Neural cell (in vitro differentiated cells): ENCODE results near the gene PCBD1. TPM values are rescaled to one million over a fixed set of nuclear protein-coding genes. Genes with fewer than 3 reads are reported as not detected.

Experiments
- H2AFZ ChIP-seq: fragments of 200-600, 300-800 bp; sonication (generic), shearing (Covaris generic); 2 replicates; pipeline ENCODE4 v1.6.0; 2014; ENCODE audit warnings: low read depth, mild to moderate bottlenecking, antibody characterized with exemption, low read length, moderate library complexity
- H3F3A ChIP-seq: fragments of 200-600 bp; shearing (Covaris generic); 2 replicates; pipeline ENCODE4 v1.6.1; 2016; ENCODE audit warnings: mild to moderate bottlenecking, moderate library complexity, mixed read lengths, antibody characterized with exemption, low read length; ENCODE audit not compliant: insufficient read depth, poor library complexity, severe bottlenecking
- H3K27ac ChIP-seq: fragments of 200-600, 300-800 bp; sonication (generic), shearing (Covaris generic); 2 replicates; pipeline ENCODE4 v1.5.1; 2014; ENCODE audit warnings: mild to moderate bottlenecking, low read length, moderate library complexity
- H3K27me3 ChIP-seq: fragments of 300-800, 200-600 bp; sonication (generic), shearing (Covaris generic); 2 replicates; pipeline ENCODE4 v1.6.0; 2014; ENCODE audit warnings: mild to moderate bottlenecking, low read depth, low read length, moderate library complexity; ENCODE audit not compliant: insufficient read depth
- H3K36me3 ChIP-seq: fragments of 300-800, 200-600 bp; sonication (generic), shearing (Covaris generic); 2 replicates; pipeline ENCODE4 v1.5.1; 2014; ENCODE audit warnings: mild to moderate bottlenecking, antibody characterized with exemption, low read length, moderate library complexity; ENCODE audit not compliant: insufficient read depth
- H3K4me2 ChIP-seq: fragments of 300-800, 200-600 bp; sonication (generic), shearing (Covaris generic); 2 replicates; pipeline ENCODE4 v1.6.0; 2014; ENCODE audit warnings: mild to moderate bottlenecking, low read length
- H3K4me3 ChIP-seq: fragments of 300-800, 200-600 bp; sonication (generic), shearing (Covaris generic); 2 replicates; pipeline ENCODE4 v1.5.1; 2014; ENCODE audit warnings: mild to moderate bottlenecking, low read length, moderate library complexity
- H3K79me2 ChIP-seq: fragments of 200-600 bp; shearing (Covaris generic); replicated peaks from 2 replicates; pipeline ENCODE4 v1.6.0; 2014; ENCODE audit warnings: mild to moderate bottlenecking, low read length, moderate library complexity; ENCODE audit not compliant: insufficient read depth
- H3K9ac ChIP-seq: fragments of 300-800, 200-600 bp; sonication (generic), shearing (Covaris generic); 2 replicates; pipeline ENCODE4 v1.6.1; 2016; ENCODE audit warnings: mild to moderate bottlenecking, low read length, mixed read lengths
- H3K9me2 ChIP-seq: fragments of 200-600 bp; shearing (Covaris generic); 2 replicates; pipeline ENCODE4 v1.6.1; 2016; ENCODE audit warnings: mild to moderate bottlenecking, low read length, mixed read lengths; ENCODE audit not compliant: insufficient read depth
- H3K9me3 ChIP-seq: fragments of 200-600, 300-800 bp; sonication (generic), shearing (Covaris generic); 2 replicates; pipeline ENCODE4 v1.6.1; 2016; ENCODE audit warnings: mild to moderate bottlenecking, mixed run types, low read length, moderate library complexity, mixed read lengths
- H4K20me1 ChIP-seq: fragments of 200-600 bp; shearing (Covaris generic); 2 replicates; pipeline ENCODE4 v1.6.1; 2016; ENCODE audit warnings: mild to moderate bottlenecking, mixed run types; ENCODE audit not compliant: insufficient read depth
- CTCF ChIP-seq: fragments of 450-650 bp; IDR thresholded peaks from 2 replicates; pipeline ENCODE4 v1.5.1; 2014; ENCODE audit warnings: antibody characterized with exemption, mild to moderate bottlenecking, moderate library complexity; ENCODE audit not compliant: poor library complexity, severe bottlenecking
- EP300 ChIP-seq: fragments of 450-650 bp; conservative IDR thresholded peaks from 2 replicates; pipeline ENCODE4 v1.6.1; 2014; ENCODE audit warnings: antibody characterized with exemption, mild to moderate bottlenecking, moderate library complexity; ENCODE audit not compliant: poor library complexity, severe bottlenecking
- EZH2 ChIP-seq: fragments of 200-600, 300-800 bp; shearing (Covaris generic), sonication (generic); IDR thresholded peaks from 2 replicates; pipeline ENCODE4 v1.6.1; 2014; ENCODE audit warnings: antibody characterized with exemption, low read length, borderline replicate concordance, mild to moderate bottlenecking; ENCODE audit not compliant: insufficient read depth, poor library complexity, severe bottlenecking
- MXI1 ChIP-seq: fragments of 450-650 bp; conservative IDR thresholded peaks from 2 replicates; pipeline ENCODE4 v1.6.1; 2014; ENCODE audit warnings: antibody characterized with exemption, mild to moderate bottlenecking; ENCODE audit not compliant: poor library complexity, severe bottlenecking
- POLR2AphosphoS5 ChIP-seq: IDR thresholded peaks from 2 replicates; pipeline ENCODE4 v1.6.1; 2012
- RAD21 ChIP-seq: fragments of 450-650 bp; conservative IDR thresholded peaks from 2 replicates; pipeline ENCODE4 v1.6.1; 2014; ENCODE audit warnings: antibody characterized with exemption, mild to moderate bottlenecking, moderate library complexity
- REST ChIP-seq: IDR thresholded peaks from 2 replicates; pipeline ENCODE4 v1.6.1; 2012; ENCODE audit warnings: borderline replicate concordance
- SMC3 ChIP-seq: fragments of 450-650 bp; conservative IDR thresholded peaks from 2 replicates; pipeline ENCODE4 v1.6.1; 2014; ENCODE audit warnings: antibody characterized with exemption, mild to moderate bottlenecking, moderate library complexity; ENCODE audit not compliant: poor library complexity
- TAF1 ChIP-seq: IDR thresholded peaks from 2 replicates; pipeline ENCODE4 v1.6.1; 2012; ENCODE audit warnings: low read depth
- polyA plus RNA-seq: library from polyadenylated mRNA; depleted of rRNA; stranded (reverse); fragments of >200 nt; gene quantifications from 2 replicates; pipeline ENCODE4 v1.2.3, GENCODE V29; 2014

The PCBD1 gene
- polyA plus RNA-seq, 1 donor from 2014 or later, result 15.8 TPM

GRCh38 chr10:70913191-70913892 is 25.0 kb upstream of the PCBD1 start:
- H3K9me3 ChIP-seq, result no peaks in the 10 kb centered on the region
- no peak overlapping the region for H3K4me2 ChIP-seq
- H3K9me2 ChIP-seq, result no peaks in the 10 kb centered on the region
- TF ChIP-seq EP300 (no peak), TAF1 (no peak), CTCF (no peak), POLR2AphosphoS5 (no peak), EZH2 (no peak), REST (no peak), SMC3 (no peak), MXI1 (no peak), RAD21 (no peak)
- H3K79me2 ChIP-seq, result no peaks in the 10 kb centered on the region
- H3K27ac ChIP-seq, result no peak overlapping the region
- no peak overlapping the region for H3K9ac ChIP-seq
- no peak overlapping the region for H2AFZ ChIP-seq
- no peaks in the 10 kb centered on the region for H3K27me3 ChIP-seq
- no peak overlapping the region for H3K4me3 ChIP-seq
- H4K20me1 ChIP-seq, result no peaks in the 10 kb centered on the region
- no peaks in the 10 kb centered on the region for H3F3A ChIP-seq
- H3K36me3 ChIP-seq, result no peaks in the 10 kb centered on the region

- Histone ChIP-seq H3K27me3 (no peaks in the 10 kb centered on the region), H3F3A (no peaks in the 10 kb centered on the region), H3K36me3 (no peaks in the 10 kb centered on the region), H3K9me2 (no peaks in the 10 kb centered on the region), H4K20me1 (no peaks in the 10 kb centered on the region), H3K4me2 (no peak overlapping the region), H3K4me3 (no peak overlapping the region), H3K9ac (no peak overlapping the region), H2AFZ (no peak overlapping the region), H3K27ac (no peak overlapping the region), H3K9me3 (no peaks in the 10 kb centered on the region), H3K79me2 (no peaks in the 10 kb centered on the region)
- TF ChIP-seq TAF1 (no peak), MXI1 (no peak), SMC3 (no peak)
Measured at GRCh38 chr10:70912556-70912955, 24.2 kb upstream of the PCBD1 start.
